ENCODE results near the gene CEL.
"Not testable (repeated sequence)": the region's sequence is repeated elsewhere in the genome, so short reads cannot be mapped to it uniquely, and the experiment has no call there.

Gene CEL

DNA sequence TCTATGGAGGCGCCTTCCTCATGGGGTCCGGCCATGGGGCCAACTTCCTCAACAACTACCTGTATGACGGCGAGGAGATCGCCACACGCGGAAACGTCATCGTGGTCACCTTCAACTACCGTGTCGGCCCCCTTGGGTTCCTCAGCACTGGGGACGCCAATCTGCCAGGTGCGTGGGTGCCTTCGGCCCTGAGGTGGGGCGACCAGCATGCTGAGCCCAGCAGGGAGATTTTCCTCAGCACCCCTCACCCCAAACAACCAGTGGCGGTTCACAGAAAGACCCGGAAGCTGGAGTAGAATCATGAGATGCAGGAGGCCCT lies 3.2 kb downstream of the CEL start:
- FAIRE-seq: no peak

DNA sequence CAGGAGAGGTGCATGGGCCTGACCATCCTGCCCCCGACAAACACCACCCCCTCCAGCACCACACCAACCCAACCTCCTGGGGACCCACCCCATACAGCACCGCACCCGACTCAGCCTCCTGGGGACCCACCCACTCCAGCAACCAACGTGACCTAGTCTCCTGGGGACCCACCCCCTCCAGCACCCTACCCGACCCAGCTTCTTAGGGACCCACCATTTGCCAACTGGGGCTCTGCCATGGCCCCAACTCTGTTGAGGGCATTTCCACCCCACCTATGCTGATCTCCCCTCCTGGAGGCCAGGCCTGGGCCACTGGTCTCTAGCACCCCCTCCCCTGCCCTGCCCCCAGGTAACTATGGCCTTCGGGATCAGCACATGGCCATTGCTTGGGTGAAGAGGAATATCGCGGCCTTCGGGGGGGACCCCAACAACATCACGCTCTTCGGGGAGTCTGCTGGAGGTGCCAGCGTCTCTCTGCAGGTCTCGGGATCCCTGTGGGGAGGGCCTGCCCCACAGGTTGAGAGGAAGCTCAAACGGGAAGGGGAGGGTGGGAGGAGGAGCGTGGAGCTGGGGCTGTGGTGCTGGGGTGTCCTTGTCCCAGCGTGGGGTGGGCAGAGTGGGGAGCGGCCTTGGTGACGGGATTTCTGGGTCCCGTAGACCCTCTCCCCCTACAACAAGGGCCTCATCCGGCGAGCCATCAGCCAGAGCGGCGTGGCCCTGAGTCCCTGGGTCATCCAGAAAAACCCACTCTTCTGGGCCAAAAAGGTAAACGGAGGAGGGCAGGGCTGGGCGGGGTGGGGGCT lies 4.6 kb downstream of the CEL start:
- FAIRE-seq: no peak

DNA sequence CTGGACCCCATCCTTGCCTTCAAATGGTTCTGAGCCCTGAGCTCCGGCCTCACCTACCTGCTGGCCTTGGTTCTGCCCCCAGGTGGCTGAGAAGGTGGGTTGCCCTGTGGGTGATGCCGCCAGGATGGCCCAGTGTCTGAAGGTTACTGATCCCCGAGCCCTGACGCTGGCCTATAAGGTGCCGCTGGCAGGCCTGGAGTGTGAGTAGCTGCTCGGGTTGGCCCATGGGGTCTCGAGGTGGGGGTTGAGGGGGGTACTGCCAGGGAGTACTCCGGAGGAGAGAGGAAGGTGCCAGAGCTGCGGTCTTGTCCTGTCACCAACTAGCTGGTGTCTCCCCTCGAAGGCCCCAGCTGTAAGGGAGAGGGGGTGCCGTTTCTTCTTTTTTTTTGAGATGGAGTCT lies 5.2 kb downstream of the CEL start:
- FAIRE-seq: no peak

GRCh38 chr9:133067813-133068212 lies 6.0 kb downstream of the CEL start:
- FAIRE-seq: no peak

DNA sequence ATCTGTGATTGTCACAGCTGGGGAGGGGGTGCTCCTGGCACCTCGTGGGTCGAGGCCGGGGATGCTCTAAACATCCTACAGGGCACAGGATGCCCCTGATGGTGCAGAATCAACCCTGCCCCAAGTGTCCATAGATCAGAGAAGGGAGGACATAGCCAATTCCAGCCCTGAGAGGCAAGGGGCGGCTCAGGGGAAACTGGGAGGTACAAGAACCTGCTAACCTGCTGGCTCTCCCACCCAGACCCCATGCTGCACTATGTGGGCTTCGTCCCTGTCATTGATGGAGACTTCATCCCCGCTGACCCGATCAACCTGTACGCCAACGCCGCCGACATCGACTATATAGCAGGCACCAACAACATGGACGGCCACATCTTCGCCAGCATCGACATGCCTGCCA lies 6.7 kb downstream of the CEL start:
- FAIRE-seq: not testable (repeated sequence)

GRCh38 chr9:133070500-133070961 lies 8.8 kb downstream of the CEL start:
- not testable (repeated sequence) for FAIRE-seq

DNA sequence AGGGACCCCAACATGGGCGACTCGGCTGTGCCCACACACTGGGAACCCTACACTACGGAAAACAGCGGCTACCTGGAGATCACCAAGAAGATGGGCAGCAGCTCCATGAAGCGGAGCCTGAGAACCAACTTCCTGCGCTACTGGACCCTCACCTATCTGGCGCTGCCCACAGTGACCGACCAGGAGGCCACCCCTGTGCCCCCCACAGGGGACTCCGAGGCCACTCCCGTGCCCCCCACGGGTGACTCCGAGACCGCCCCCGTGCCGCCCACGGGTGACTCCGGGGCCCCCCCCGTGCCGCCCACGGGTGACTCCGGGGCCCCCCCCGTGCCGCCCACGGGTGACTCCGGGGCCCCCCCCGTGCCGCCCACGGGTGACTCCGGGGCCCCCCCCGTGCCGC lies 9.2 kb downstream of the CEL start:
- not testable (repeated sequence) for FAIRE-seq

GRCh38 chr9:133071484-133072150 lies 9.8 kb downstream of the CEL start:
- FAIRE-seq: no peak

DNA sequence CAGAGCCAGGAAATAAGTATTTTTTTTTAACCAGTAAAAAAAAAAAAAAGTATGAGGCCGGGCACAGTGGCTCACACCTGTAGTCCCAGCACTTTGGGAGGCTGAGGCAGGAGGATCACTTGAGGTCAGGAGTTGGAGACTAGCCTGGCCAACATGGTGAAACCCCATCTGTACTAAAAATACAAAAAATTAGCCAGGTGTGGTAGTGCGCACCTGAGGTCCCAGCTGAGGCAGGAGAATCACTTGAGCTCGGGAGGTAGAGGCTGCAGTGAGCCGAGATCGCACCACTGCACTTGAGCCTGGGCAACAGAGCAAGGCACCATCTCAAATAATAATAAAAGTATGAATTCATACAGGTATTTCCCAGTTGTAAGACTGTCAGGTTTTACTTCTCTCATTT lies 10.4 kb downstream of the CEL start:
- not testable (repeated sequence) for FAIRE-seq

DNA sequence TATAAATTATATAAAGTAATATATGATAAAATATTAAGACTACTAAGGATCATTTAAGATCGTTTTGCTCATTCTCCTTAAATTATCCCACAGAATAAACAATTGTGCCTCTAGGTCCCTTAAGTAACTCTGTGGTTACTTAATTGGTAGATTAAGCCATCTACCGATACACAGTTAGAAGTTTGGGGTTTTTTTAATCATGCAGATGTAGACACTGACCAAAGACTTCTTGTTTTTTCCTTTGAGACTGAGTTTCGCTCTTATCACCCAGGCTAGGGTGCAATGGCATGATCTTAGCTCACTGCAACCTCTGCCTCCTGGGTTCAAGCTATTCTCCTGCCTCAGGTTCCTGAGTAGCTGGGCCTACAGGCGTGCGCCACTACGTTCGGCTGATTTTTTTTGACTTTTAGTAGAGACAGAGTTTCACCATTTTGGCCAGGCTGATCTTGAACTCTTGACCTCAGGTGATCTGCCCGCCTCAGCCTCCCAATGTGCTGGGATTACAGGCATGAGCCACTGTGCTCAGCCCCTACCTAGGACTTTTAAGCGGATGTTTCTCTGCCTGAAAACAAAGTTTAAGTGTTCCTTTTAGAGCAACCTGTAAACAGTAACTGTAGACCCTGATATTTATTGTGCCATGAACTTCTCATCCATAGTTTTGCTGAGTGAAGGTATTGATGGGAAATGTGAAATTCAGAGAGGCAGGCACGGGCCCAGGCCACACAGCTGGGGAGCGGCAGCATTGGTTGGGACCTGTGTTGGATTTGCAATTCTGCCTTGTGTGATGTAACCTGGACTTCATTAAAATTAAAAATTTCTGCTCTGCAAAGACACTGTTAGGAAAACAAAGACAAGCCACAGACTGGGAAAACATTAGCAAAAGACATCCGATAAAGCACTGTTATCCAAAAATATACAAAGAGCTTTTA lies 11.6 kb downstream of the CEL start:
- no peak for FAIRE-seq

DNA sequence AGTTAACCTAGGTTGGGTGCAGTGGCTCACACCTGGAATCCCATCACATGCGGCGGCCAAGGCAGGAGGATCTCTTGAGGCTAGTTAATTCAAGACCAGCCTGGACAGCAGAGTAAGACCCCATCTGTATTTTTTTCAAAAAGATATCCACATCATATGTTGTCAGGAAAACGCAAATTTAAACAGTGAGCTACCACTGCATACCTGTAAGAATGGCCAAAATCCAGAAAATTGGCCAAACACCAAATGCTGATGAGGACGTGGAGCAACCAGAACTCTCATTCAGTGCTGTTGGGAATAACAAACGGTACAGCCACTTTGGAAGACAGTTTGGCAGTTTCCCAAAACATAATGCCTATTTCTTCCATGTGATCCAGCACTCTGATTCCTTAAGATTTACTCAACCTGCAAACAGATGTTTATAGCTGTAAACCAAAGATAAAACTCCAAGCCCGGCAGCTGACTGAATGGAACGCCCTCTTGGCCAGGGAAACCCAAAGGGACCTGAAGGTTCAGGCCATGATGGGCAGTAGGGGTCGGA lies 12.4 kb downstream of the CEL start:
- FAIRE-seq: no peak

DNA sequence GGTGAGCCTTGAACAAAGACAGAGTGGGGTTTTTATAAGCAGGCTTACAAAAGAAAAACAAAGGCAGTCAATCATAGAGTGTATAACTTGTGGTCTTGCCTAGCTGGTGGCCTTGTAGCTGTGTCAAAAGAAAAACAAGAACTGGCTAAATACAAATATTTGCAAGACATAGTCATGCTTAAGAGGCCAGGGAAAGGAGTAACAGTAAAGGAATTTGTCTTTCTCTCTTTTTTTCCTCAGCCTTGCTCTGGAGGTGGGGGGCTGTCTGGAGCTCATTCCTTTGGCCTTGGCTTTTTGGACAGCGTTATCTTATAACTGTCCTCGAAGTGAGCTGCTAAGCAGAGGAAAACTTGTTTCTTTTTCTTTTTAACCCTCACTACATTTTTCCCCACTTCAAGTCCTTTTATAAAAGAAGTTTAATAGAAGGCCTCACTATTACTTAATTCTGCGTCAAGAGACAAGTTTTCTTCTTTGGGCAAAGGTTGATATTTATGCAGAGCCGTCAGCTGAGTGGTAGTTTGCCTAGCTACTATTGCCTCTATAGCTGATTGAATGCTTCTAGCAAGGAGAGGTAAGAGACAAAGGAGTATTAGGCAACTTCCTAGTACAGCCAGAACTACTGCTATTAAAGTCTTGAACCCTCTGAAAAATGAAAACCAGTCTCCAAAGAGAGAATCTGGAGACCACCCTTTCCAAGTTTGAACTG lies 14.3 kb downstream of the CEL start:
- FAIRE-seq: peak; percentile 60

DNA sequence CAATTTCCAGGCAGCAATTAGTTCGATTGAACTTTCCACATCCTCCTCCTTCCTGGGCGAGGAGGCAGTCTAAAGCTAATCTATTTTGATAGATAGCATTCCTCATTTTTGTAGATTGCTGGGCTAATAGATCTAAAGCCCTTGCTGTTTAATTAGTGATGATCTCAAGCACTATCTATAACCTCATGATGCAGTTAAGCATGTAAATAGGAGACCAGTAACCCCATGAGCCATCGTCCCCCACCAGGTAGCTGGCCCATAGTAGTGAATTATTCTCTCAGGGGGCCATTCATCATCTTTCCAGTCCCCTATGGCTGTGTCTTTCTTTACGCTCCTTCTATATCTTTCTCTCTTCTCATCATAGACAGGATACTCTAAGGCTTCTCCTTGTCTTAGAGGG lies 14.9 kb downstream of the CEL start:
- FAIRE-seq: no peak

DNA sequence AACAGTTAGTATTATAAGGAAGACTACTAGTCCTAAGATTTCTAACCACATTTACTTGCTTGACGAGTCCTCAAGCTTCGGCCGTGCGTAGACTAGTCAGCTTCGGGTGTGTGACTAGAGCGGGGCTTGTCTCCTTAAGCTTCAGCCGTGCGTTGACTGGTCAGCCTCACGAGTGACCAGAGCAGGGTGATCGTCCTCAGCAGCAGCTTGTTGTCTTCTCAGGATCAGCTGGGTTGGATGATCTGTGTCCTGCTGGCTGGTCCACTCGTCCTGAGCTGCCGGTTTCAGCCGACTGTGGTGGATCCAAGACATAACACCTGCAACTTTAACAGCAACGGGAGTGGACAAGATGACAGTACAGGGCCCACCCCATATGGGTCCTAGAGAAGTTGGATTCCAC lies 16.7 kb downstream of the CEL start:
- FAIRE-seq: no peak

DNA sequence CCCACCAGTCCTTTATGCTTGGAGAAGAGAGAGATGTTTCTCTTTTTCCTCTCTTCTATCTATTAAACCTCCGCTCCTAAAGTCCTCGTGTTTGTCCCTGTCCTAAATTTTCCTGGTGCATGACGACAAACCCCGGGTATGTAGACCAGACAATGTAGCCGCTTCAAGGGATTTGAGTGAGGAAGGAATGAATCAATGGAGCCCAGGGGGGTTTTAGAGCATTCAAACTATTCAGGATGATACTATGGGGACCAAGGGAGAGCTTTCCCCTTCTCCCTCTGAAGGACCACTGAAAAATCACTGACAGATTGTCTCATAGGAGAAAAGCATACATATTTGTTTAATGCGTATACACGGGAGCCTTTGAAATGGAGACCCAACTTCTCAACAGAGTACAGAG lies 18.4 kb downstream of the CEL start:
- no peak for FAIRE-seq

DNA sequence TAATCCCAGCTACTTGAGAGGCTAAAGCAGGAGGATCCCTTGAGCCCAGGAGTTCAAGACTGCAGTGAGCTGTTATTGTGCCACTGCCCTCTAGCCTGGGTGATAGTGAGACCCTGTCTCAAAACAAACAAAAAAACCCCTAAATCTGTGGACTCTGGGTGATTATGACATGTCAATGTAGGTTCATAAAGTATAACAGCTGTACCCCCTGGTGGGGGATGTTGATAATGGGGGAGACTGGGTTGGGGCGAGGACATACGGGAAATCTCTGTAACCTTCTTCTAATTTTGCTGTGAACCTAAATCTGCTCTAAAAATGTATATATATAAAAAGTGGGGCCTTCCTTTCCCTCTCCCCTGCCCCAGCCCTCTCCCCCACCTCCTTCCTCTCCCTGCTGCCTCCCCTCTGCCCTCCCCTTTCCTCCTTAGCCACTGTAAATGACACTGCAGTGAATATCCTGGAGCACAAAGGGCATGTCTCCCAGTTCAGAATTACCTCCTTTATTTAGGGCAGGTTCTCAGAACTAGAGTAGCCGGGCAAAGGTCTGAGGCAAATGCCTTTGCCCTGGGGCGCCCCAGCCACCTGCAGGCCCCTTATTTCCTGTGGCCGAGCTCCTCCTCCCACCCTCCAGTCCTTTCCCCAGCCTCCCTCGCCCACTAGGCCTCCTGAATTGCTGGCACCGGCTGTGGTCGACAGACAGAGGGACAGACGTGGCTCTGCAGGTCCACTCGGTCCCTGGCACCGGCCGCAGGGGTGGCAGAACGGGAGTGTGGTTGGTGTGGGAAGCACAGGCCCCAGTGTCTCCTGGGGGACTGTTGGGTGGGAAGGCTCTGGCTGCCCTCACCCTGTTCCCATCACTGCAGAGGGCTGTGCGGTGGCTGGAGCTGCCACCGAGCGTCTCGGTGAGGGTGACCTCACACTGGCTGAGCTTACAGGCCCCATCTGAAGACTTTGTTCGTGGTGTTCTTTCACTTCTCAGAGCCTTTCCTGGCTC lies 19.3 kb downstream of the CEL start:
- FAIRE-seq: not testable (repeated sequence)

DNA sequence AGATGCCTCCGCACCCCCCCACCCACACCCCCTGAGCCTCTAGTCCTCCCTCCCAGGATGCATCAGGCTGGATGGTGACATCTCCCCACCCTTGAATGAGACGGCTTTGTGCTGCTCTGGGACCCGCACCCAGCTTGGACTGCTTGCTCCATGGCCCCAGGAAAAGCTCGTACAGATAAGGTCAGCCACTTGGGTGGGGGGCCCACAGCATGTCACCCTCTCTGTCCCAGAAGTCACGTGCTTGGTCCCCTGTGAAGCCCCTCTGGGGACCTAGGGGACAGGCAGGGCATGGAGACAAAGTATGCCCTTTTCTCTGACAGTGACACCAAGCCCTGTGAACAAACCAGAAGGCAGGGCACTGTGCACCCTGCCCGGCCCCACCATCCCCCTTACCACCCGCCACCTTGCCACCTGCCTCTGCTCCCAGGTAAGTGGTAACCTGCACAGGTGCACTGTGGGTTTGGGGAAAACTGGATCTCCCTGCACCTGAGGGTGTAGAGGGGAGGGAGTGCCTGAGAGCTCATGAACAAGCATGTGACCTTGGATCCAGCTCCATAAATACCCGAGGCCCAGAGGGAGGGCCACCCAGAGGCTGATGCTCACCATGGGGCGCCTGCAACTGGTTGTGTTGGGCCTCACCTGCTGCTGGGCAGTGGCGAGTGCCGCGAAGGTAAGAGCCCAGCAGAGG lies 20.3 kb downstream of the CEL start:
- not testable (repeated sequence) for FAIRE-seq

GRCh38 chr9:133083688-133084087 lies 21.9 kb downstream of the CEL start:
- not testable (repeated sequence) for FAIRE-seq

DNA sequence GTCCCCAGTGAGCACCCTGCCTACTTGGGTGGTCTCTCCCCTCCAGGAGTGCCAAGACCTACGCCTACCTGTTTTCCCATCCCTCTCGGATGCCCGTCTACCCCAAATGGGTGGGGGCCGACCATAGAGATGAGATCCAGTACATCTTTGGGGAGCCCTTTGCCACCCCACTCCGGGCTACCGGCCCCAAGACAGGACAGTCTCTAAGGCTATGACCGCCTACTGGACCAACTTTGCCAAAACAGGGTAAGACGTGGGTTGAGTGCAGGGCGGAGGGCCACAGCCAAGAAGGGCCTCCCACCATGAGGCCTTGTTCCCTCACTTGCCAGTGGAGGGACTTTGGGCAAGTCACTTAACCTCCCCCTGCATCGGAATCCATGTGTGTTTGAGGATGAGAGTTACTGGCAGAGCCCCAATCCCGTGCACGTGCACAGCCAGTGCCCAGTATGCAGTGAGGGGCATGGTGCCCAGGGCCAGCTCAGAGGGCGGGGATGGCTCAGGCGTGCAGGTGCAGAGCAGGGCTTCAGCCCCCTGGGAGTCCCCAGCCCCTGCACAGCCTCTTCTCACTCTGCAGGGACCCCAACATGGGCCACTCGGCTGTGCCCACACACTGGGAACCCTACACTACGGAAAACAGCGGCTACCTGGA lies 24.6 kb downstream of the CEL start:
- FAIRE-seq: not testable (repeated sequence)

DNA sequence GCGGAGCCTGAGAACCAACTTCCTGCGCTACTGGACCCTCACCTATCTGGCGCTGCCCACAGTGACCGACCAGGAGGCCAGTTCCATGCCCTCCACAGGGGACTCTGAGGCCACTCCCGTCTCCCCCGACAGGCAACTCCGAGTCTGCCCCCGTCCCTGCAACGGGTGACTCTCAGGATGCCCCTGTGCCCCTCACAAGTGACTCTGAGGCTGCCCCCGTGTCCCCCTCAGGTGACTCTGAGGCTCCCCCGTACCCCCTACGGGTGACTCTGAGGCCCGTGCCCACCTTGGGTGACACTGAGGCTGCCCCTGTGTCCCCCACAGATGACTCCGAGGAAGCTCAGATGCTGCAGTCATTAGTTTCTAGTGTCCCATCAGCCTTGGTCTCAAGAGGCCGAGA lies 25.1 kb downstream of the CEL start:
- FAIRE-seq: no peak

All from G401.6 (cell line).